Cortex of kidney (tissue), 1 donor: ENCODE results near the gene FAM117B.

ENCODE experiments used
- DNase-seq: peaks from one replicate; lab custom pipeline; 2025; lab: John Stamatoyannopoulos, UW

Gene FAM117B

DNA sequence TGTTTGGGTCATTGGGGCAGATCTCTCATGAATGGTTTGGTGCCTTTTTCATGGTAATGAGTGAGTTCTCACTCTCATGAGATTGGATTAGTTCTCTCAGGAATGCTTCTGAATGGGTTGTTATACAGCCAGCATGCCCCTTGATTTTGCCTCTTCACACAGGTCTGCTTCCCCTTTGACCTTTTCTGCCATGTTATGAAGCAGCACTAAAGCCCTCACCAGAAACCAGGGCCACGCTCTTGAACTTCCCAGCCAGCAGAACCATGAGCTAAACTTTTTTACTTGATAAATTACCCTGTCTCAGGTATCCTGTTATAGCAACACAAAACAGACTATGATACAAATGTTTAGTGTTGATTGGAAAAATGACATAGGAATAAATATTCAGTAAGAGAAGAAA is 179.5 kb downstream of the FAM117B start:
- DNase-seq, result no peak

DNA sequence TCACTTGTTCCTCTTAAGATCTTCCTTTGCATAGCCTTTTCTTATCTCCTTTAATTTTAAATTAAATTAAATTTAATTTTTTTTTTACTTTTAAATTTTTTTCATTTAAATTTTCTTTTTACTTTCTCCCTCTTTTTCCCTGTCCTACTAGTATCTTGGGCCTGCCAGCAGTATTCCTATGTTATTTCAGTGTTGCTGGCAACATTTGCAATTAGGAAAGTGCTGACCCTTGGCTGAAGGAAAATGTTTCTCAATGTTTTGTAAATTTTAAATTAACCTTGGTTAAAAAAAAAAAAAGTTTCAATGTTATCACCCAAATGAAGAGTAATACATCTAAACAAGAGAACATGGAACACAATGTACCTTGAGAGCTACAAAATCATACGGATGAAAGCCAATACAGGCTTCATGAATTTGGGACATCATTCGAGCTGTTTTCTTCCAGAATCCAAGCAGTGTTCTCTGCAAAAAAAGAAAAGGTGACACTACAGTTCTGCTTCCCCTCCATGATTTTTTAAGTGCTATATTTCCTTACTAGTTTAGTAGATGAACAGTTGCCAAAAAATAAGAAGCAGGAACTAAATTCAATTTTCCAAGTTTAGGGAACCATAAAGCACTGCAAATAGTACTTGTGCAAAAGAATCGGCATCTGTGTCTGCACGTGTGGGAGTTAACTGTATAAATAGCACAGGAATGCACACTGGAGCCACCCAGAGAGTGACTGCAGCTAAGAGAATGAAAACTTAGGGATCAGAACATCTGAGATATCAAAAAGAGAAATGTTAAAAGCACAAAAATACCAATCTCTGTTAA is 181.0 kb downstream of the FAM117B start:
- DNase-seq, result no peak

DNA sequence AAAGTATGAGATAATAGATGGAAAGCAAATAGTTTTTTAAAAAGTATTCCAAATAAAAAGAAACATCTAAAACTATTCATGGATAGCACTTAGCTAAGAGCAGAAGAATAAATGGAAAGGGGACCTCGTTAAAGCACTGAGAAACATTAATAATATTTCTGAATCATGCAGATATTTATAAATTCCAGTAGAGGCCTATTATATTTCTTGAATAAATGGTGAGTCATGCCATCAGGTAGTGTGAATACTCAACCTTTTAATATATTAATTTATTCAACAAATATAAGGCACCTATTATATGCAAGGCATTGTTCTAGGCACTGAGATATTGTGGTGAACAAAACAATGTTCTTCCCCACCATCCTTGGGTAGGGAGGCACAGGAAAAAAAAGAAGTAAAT is 183.0 kb downstream of the FAM117B start:
- no peak for DNase-seq

DNA sequence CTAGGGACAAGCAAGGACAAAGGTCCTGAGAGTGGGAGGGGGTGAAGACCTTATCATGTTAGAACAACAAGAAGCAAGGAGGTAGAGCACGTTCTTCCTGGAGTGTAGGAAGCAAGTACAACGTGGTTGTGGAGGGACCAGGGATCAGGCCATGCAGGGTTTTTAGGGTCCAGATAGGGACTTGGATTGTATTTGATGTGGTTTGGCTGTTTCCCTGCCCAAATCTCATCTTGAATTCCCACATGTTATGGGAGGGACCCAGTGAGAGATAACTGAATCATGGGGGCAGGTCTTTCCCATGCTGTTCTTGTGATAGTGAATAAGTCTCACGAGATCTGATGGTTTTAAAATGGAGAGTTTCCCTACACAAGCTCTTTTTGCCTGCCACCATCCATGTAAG is 183.6 kb downstream of the FAM117B start:
- DNase-seq, result no peak
